ENCODE measurements around the gene C15orf39.
"Not testable (repeated sequence)": the region's sequence is repeated elsewhere in the genome, so short reads cannot be mapped to it uniquely, and the experiment has no call there.

The C15orf39 gene

DNA sequence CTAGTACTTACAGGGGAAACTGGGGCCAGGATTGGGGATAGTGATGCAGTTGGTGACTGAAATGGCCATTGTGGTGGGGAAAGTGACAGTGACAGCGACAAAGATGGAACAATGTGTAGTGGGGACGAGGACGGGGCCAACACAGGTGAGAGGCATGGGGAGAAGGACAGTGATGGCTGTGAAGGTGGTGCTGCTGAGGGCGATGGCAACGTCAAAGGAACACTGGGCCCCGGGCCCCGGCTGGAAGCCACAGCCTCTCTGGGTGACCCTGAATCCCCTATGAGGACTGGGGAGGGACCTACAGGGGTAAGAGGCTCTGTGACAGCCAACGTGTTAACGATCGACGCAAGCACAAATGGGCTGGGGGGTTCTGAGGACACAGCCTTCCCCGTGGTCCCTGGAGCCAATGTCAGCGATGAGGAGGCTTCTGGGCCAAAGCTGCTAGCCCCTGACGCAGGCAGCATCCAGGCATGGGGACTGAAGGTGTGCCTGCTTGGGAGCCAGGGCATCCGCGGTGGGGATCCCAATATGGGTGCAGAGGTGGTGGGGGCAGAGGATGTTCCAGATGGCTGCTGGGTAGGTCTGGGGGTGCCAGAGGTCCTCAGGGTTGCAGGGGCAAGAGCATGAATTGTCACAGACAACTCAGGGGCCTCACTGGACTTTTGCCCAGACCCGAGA is 31.3 kb downstream of the C15orf39 start:
- no peak for DNase-seq

DNA sequence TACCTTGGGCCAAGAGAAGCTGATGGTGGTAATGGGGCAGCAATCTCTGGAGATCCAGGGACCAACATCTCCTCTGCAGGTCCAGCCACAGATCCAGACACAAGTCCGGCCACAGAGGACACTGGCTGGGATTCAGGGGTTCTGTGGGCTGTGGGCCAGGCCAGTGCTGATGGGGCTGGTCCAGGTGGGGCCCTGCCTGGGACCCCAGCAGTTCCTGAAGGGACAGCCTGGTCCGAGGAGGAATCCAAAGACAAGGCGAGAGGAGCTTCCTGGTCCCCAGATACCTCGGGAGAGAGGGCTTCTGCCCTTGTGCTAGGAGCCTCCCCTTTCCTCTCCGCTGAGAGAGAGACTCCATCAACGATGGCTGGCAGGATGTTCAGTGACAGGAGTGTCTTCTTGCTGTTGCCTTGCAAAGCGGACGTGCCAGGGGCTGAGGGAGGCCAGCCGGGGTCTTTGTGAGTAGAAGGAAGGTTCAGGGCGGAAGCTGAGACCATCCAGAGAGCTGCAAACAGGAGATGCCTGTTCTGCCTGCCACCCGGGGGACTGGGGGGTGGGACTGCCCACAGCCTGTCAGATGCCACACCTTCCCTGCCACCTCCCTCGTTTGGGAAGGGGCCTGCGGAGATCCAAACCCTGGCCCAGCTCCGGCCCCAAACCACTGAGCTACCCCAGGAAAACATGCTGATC is 32.0 kb downstream of the C15orf39 start:
- DNase-seq = no peak

DNA sequence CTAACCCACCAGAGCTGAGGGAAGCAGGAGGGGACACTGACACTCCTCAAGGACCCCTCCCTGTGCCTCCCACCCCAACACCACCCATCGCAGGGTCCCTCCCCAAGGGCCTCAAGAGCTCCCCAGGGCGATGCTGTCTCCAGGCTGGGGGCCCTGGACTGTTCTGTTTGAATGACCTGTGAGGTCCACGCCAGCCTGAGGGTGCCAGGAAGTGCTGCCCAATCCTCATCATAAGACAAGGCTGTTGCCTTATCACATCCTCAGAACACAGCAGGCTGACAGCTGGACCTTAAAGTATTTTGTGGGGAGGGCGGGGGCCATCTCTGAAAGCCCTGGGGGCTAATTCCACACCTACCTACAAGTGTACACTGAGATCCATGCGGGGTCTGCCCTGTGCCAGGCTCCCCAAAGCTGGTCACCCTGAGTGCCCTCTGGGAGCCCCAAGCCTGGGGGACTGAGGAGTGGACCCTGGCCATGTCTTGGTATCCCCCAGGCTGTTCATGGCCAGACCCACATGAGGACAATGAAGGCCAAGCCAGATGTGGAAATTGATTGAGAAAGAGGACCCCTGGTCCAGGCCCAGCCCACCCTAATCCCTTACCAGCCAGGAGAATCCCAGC is 32.6 kb downstream of the C15orf39 start:
- DNase-seq = no peak

- no peak for DNase-seq
These were observed 33.5 kb downstream of the C15orf39 start for GRCh38 chr15:75235051-75235673.

- DNase-seq = no peak
These were observed 34.4 kb downstream of the C15orf39 start for GRCh38 chr15:75235760-75236729.

DNA sequence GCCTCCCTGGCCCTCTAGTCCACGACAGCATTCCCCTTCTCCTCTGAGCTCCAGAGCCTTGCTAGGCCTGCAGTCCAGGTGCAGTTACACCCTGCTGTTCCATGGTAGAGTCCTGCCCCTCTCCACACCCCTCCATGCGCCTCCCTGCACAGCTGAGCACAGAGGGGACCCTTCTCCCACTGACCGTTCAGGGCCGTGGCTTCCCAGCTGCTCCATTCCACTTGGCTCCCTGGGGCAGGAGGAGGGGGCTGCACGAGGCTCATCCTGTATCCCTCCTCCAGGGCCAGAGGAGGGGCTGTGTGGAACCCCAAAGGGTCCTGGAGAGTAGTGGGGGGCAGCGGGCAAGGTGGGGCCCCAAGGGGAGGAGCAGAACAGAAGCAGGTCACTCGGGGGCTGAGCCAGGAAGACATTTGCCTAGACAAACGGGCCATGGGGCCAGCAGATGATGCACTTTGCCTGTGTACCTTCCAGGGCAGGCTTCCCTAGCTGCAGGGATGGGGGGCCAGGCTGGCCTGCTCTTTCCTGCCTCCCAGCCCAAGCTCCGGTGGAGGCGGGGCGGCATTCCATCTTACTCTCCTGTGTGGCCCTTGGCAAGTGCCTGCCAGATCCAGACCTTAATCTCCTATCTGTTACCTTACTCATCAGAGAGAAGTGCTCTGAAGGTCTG is 35.8 kb downstream of the C15orf39 start:
- DNase-seq = no peak

DNA sequence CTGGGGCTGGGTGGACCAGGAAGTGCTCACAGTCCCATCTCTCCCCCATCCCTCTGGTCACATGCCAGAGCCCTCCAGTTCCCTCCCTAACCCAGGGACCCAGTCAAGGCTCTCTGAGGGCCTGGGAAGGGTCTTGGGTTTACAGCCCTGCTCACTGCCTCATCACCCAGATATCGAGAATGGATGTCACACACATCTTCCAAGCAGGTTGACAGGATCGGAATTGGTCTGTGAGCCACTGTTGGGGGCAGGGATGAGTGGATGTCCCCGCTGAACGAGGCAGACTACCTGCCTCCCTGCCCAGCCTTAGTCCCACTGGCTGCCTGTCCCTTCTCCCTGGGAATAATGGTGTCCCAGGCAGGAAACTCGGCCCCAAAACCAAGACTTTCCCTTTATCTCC is 36.5 kb downstream of the C15orf39 start:
- DNase-seq = no peak

DNA sequence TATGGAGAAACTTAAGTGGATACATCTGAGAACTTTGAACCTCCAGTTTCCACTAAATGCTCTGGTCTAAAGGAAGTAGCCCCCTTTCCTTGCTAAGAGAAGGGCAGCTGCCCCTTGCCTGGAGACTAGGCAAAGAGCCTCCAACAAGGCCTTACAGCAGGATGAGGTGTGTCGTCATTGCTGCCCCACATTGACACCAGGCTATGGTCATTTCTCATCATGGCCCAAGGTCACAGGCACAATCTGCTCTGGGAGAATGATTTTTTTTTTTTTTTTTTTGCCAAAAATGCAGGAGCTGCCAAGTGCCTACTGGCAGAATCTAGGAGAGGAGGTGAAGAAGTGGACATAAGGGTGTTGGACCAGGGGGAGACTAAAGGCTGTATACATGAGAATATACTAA is 44.1 kb downstream of the C15orf39 start:
- DNase-seq = not testable (repeated sequence)

GRCh38 chr15:75248991-75249390 is 47.3 kb downstream of the C15orf39 start:
- DNase-seq = not testable (repeated sequence)

DNA sequence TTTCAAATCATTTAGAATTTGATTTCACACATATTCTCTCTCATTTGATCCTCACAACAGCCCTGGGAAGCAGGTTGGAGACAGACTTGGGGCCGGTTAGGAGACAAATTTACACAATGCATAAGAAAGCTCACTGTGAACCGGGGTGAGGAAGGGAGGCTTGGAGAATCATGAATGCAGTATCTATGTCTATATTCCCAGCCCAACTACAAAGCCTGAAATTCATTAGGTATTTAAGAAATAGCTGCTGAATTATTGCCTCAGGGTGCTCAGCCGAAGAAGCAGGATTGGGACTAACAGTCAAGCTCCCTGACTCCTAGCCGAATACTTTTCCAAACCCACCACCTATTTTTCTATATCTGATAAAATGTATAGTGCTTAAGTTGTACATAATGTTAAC is 48.0 kb downstream of the C15orf39 start:
- no peak for DNase-seq

GRCh38 chr15:75251343-75251742 is 49.7 kb downstream of the C15orf39 start:
- not testable (repeated sequence) for DNase-seq

GRCh38 chr15:75252285-75252684 is 50.6 kb downstream of the C15orf39 start:
- DNase-seq = not testable (repeated sequence)

- not testable (repeated sequence) for DNase-seq
These were observed 56.4 kb downstream of the C15orf39 start, which contains the start of gene GOLGA6C for GRCh38 chr15:75258034-75258433. Gene GOLGA6C, plus strand, starts transcription at chr15:75258334. Its CDS starts 265 bp downstream, at chr15:75258599.

GRCh38 chr15:75258620-75259343 is 57.1 kb downstream of the C15orf39 start:
- not testable (repeated sequence) for DNase-seq

DNA sequence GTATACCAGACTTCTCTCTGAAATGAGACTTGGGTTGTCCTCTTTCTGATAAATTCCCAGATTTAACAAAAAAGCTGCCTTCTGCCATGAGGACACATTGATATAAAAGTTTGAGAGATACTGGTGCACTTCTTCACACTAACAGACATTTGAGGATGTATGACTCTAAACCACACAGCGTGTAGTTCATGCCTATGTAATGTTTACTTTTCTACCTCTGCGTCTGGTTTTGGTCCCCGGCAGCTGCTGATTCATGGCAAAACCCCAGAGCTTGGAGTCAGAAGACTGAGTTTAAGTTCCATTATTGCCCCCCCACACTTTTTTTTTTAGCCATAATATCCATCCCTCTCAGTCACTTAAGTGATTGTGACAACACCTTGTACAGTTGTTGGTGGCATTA is 58.2 kb downstream of the C15orf39 start:
- DNase-seq = not testable (repeated sequence)
